ENCODE measurements around the gene TTYH1.

The TTYH1 gene

GRCh38 chr19:54477650-54478049, 62.4 kb downstream of the TTYH1 start:
- no peak for DNase-seq (ENCODE audit: low read depth in 3 of 3)

GRCh38 chr19:54478677-54479266, 63.5 kb downstream of the TTYH1 start:
- DNase-seq (ENCODE audit: low read depth in 3 of 3), result no peak

DNA sequence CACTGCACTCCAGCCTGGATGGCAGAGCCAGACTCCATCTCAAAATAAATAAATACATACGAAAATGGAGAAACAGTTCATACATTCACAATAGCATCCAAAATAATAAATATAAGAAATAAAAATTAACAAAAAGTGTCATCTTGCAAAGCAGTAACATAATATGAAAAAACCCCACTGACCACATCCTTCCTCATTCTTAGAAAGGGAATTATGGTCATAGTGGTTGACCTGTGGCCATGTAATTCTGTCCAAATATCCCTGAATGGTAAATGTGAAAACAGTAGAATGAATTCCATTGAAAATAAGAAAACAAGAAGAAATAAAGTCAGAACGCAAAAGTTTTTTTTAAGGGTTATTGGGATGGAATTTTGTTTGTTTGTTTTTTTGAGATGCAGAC, 64.8 kb downstream of the TTYH1 start:
- no peak for DNase-seq (ENCODE audit: low read depth in 3 of 3)

- DNase-seq (ENCODE audit: low read depth in 3 of 3), result peak in 1 of 3 donors; percentile 37
Observed at GRCh38 chr19:54481326-54481930, 66.2 kb downstream of the TTYH1 start.

DNA sequence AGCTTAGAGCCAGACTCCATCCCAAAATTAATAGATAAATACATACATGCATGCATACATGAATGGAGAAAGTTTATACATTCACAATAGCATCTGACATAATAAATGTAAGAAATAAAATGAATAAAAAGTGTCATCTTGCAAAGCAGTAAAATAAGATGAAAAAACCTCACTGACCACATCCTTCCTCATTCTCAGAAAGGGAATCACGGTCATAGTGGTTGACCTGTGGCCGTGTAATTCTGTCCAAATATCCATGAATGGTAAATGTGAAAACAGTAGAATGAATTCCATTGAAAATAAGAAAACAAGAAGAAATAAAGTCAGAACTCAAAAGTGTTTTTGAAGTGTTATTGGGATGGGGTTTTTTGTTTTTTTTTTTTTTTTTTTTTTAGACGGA, 67.6 kb downstream of the TTYH1 start:
- DNase-seq (ENCODE audit: low read depth in 3 of 3), result no peak

- DNase-seq (ENCODE audit: low read depth in 3 of 3), result no peak
Observed at GRCh38 chr19:54484451-54484850, 69.2 kb downstream of the TTYH1 start.

DNA sequence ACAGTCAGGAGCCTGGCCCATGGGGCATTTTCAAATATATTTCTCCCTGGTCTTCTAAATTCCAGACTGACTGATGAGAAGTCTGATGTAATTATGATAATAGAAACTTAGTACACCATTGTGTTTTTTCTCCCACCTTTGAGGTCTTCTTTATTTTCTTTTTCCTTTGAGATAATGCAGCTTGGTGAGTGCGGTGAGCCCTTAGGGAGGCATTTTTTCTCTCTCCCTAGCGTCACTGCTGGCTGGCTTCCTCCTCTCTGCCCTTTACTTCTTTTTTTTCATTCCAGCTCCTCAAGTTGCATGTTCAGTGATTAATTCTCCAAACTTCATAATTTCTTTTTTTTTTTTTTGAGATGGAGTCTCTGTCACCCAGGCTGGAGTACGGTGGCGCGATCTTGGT, 70.6 kb downstream of the TTYH1 start:
- DNase-seq (ENCODE audit: low read depth in 3 of 3), result no peak

Data from stimulated activated CD4-positive, alpha-beta T cell treated with anti-CD3 and anti-CD28 coated beads, TNF-alpha, amount 100 ng/mL, for 48 hours (primary cell).